DOHH2 (cell line): Measurements from ENCODE around the gene PSMC4.

ENCODE experiments used
- H3F3A ChIP-seq: fragments of 200-600 bp; sonication (generic), shearing (Covaris generic); 2 replicates; pipeline ENCODE4 v1.6.0; 2016; ENCODE audit warnings: antibody characterized with exemption, mild to moderate bottlenecking; ENCODE audit not compliant: control insufficient read depth, insufficient read depth
- H3K27ac ChIP-seq: fragments of 200-600 bp; sonication (generic); 2 replicates; pipeline ENCODE4 v1.5.1; 2014; ENCODE audit warnings: low read depth, mild to moderate bottlenecking, low read length, moderate library complexity
- H3K27me3 ChIP-seq: fragments of 200-600 bp; sonication (generic); 2 replicates; pipeline ENCODE4 v1.6.1; 2014; ENCODE audit warnings: mild to moderate bottlenecking, low read length, mixed read lengths; ENCODE audit not compliant: control insufficient read depth
- H3K36me3 ChIP-seq: fragments of 200-600 bp; sonication (generic); 2 replicates; pipeline ENCODE4 v1.6.1; 2014; ENCODE audit warnings: mild to moderate bottlenecking, low read length, moderate library complexity, mixed read lengths; ENCODE audit not compliant: control insufficient read depth
- H3K4me1 ChIP-seq: fragments of 200-600 bp; sonication (generic); 2 replicates; pipeline ENCODE4 v1.6.1; 2014; ENCODE audit warnings: mild to moderate bottlenecking, low read length, mixed read lengths; ENCODE audit not compliant: control insufficient read depth
- H3K4me2 ChIP-seq: fragments of 200-600 bp; sonication (generic); 2 replicates; pipeline ENCODE4 v1.6.0; 2014; ENCODE audit warnings: mild to moderate bottlenecking, low read length, moderate library complexity
- H3K4me3 ChIP-seq: fragments of 200-600 bp; sonication (generic); 2 replicates; pipeline ENCODE4 v1.5.1; 2014; ENCODE audit warnings: mild to moderate bottlenecking, low read length, mixed read lengths
- H3K79me2 ChIP-seq: fragments of 200-600 bp; sonication (generic); 2 replicates; pipeline ENCODE4 v1.6.1; 2014; ENCODE audit warnings: mild to moderate bottlenecking, low read length, mixed read lengths; ENCODE audit not compliant: control insufficient read depth
- H3K9me2 ChIP-seq: fragments of 200-600 bp; sonication (generic); replicated peaks from 2 replicates; pipeline ENCODE4 v1.6.1; 2014; ENCODE audit warnings: mild to moderate bottlenecking, low read length, mixed read lengths; ENCODE audit not compliant: control insufficient read depth
- H3K9me3 ChIP-seq: fragments of 200-600 bp; sonication (generic); 2 replicates; pipeline ENCODE4 v1.6.1; 2014; ENCODE audit warnings: antibody characterized with exemption, low read length, mixed read lengths; ENCODE audit not compliant: control insufficient read depth, insufficient read depth
- H4K20me1 ChIP-seq: fragments of 200-600 bp; sonication (generic); 2 replicates; pipeline ENCODE4 v1.6.0; 2014; ENCODE audit warnings: low read depth, mild to moderate bottlenecking, antibody characterized with exemption, low read length, moderate library complexity; ENCODE audit not compliant: control insufficient read depth, insufficient read depth
- CTCF ChIP-seq: fragments of 200-600 bp; sonication (generic); IDR thresholded peaks from one replicate; pipeline ENCODE4 v1.5.1; 2014; ENCODE audit warnings: antibody characterized with exemption, mild to moderate bottlenecking, low read depth, low read length; ENCODE audit not compliant: poor library complexity, severe bottlenecking
- EZH2phosphoT487 ChIP-seq: fragments of 200-600 bp; sonication (generic); IDR thresholded peaks from 2 replicates; pipeline ENCODE4 v1.6.1; 2017; ENCODE audit warnings: borderline replicate concordance, mild to moderate bottlenecking, antibody characterized with exemption, low read length, moderate library complexity, mixed read lengths

Gene PSMC4

GRCh38 chr19:39970425-39970674 is 615 bp upstream of the PSMC4 start:
- Histone ChIP-seq H3K27ac (peak overlapping the region; percentile 62), H3K9me3 (no peaks in the 10 kb centered on the region), H3F3A (no peaks in the 10 kb centered on the region)

GRCh38 chr19:39971380-39972035 is 543 bp downstream of the PSMC4 start:
- Histone ChIP-seq H4K20me1 (no peaks in the 10 kb centered on the region), H3F3A (no peaks in the 10 kb centered on the region), H3K36me3 (peaks cover 40% of the 10 kb centered on the region), H3K4me2 (peak overlapping the region; percentile 76), H3K9me3 (no peaks in the 10 kb centered on the region), H3K4me1 (peaks cover 24% of the 10 kb centered on the region), H3K79me2 (peaks cover 29% of the 10 kb centered on the region), H3K27ac (peak overlapping the region; percentile 11; the same call in 1 of the 2 replicates), H3K9me2 (no peaks in the 10 kb centered on the region), H3K27me3 (no peaks in the 10 kb centered on the region), H3K4me3 (peak overlapping the region; percentile 92)
- TF ChIP-seq EZH2phosphoT487 = no peak
- TF ChIP-seq CTCF = no peak

More at GRCh38 chr19:39970425-39970674, 615 bp upstream of the PSMC4 start:
- Histone ChIP-seq H3K27me3 (no peaks in the 10 kb centered on the region), H3K79me2 (peaks cover 29% of the 10 kb centered on the region), H3K9me2 (no peaks in the 10 kb centered on the region), H3K4me2 (peak overlapping the region; percentile 95), H3K4me3 (peak overlapping the region; percentile 92), H3K36me3 (peaks cover 36% of the 10 kb centered on the region), H4K20me1 (no peaks in the 10 kb centered on the region), H3K4me1 (peaks cover 24% of the 10 kb centered on the region)
- TF ChIP-seq EZH2phosphoT487 (no peak), CTCF (no peak)

GRCh38 chr19:39974377-39975155 is 3.6 kb downstream of the PSMC4 start:
- Histone ChIP-seq H4K20me1 (no peaks in the 10 kb centered on the region), H3K4me3 (no peak overlapping the region), H3K27me3 (no peaks in the 10 kb centered on the region), H3K4me2 (no peak overlapping the region), H3K79me2 (peaks cover 31% of the 10 kb centered on the region), H3F3A (no peaks in the 10 kb centered on the region), H3K9me2 (no peaks in the 10 kb centered on the region), H3K27ac (no peak overlapping the region), H3K36me3 (peaks cover 65% of the 10 kb centered on the region), H3K4me1 (peaks cover 19% of the 10 kb centered on the region), H3K9me3 (no peaks in the 10 kb centered on the region)
- TF ChIP-seq EZH2phosphoT487 (no peak), CTCF (no peak)
